Mucosa of rectum (tissue), 2 donors: ENCODE measurements around the gene ZNF107.
"Not testable (repeated sequence)": the region's sequence is repeated elsewhere in the genome, so short reads cannot be mapped to it uniquely, and the experiment has no call there.

Experiments
- H3K27ac ChIP-seq, 2 donors: one replicate each; pipeline ENCODE4 v1.7.0; 2013; ENCODE audit warnings: inconsistent platforms in 2 of 2, low read depth in 2 of 2, low read length in 2 of 2
- H3K27me3 ChIP-seq, 2 donors: one replicate each; pipeline ENCODE4 v1.7.0; 2013; ENCODE audit warnings: low read length in 2 of 2; ENCODE audit not compliant: control insufficient read depth in 2 of 2, insufficient read depth in 2 of 2
- H3K36me3 ChIP-seq, 2 donors: one replicate each; pipeline ENCODE4 v1.7.0; 2013; ENCODE audit warnings: low read length in 2 of 2; ENCODE audit not compliant: control insufficient read depth in 2 of 2, insufficient read depth in 2 of 2
- H3K4me1 ChIP-seq, 2 donors: one replicate each; pipeline ENCODE4 v1.7.0; 2013; ENCODE audit warnings: low read length in 2 of 2, mild to moderate bottlenecking in 1 of 2; ENCODE audit not compliant: control insufficient read depth in 2 of 2, insufficient read depth in 2 of 2
- H3K4me3 ChIP-seq, 2 donors: one replicate each; pipeline ENCODE4 v1.7.0; 2013; ENCODE audit warnings: low read length in 2 of 2
- H3K9ac ChIP-seq, 2 donors: one replicate each; pipeline ENCODE4 v1.7.0; 2013; ENCODE audit warnings: low read length in 2 of 2, low read depth in 1 of 2, mild to moderate bottlenecking in 1 of 2
- H3K9me3 ChIP-seq, 2 donors: one replicate each; pipeline ENCODE4 v1.7.0; 2013; ENCODE audit warnings: low read length in 2 of 2; ENCODE audit not compliant: control insufficient read depth in 2 of 2
- donor health status: healthy.
- donor health status: Normal muscosa, but diverticular disease.

ZNF107 gene

GRCh38 chr7:64672414-64672813 lies 6.5 kb downstream of the ZNF107 start:
- Histone ChIP-seq H3K9ac (no peak overlapping the region), H3K27me3 (no peaks in the 10 kb centered on the region), H3K4me3 (no peak overlapping the region), H3K4me1 (no peaks in the 10 kb centered on the region), H3K9me3 (peaks cover 0 to 4% of the 10 kb centered on the region in 2 donors), H3K36me3 (peaks cover 0 to 6% of the 10 kb centered on the region in 2 donors), H3K27ac (no peak overlapping the region)

- H3K27me3 ChIP-seq: no peaks in the 10 kb centered on the region
- H3K36me3 ChIP-seq: peaks cover 18 to 53% of the 10 kb centered on the region in 2 donors
- no peak overlapping the region for H3K9ac ChIP-seq
- no peak overlapping the region for H3K4me3 ChIP-seq
- H3K4me1 ChIP-seq: no peaks in the 10 kb centered on the region
- H3K9me3 ChIP-seq: peaks cover 0 to 10% of the 10 kb centered on the region in 2 donors
- no peak overlapping the region for H3K27ac ChIP-seq
These were observed 19.2 kb downstream of the ZNF107 start for GRCh38 chr7:64685091-64685490.

GRCh38 chr7:64685741-64686140 lies 19.8 kb downstream of the ZNF107 start:
- Histone ChIP-seq H3K4me3 (no peak overlapping the region), H3K4me1 (no peaks in the 10 kb centered on the region), H3K27ac (no peak overlapping the region), H3K9ac (no peak overlapping the region), H3K27me3 (no peaks in the 10 kb centered on the region), H3K36me3 (peaks cover 18 to 51% of the 10 kb centered on the region in 2 donors), H3K9me3 (peaks cover 0 to 10% of the 10 kb centered on the region in 2 donors)

- no peak overlapping the region for H3K9ac ChIP-seq
- H3K27ac ChIP-seq: no peak overlapping the region
- H3K36me3 ChIP-seq: peaks cover 18 to 45% of the 10 kb centered on the region in 2 donors
- H3K9me3 ChIP-seq: peaks cover 0 to 4% of the 10 kb centered on the region in 2 donors
- H3K27me3 ChIP-seq: no peaks in the 10 kb centered on the region
- H3K4me1 ChIP-seq: no peaks in the 10 kb centered on the region
- no peak overlapping the region for H3K4me3 ChIP-seq
These were observed 20.7 kb downstream of the ZNF107 start for GRCh38 chr7:64686493-64687184.

- Histone ChIP-seq H3K4me3 (no peak overlapping the region), H3K36me3 (peaks cover 17 to 48% of the 10 kb centered on the region in 2 donors), H3K9ac (no peak overlapping the region), H3K27ac (no peak overlapping the region), H3K4me1 (no peaks in the 10 kb centered on the region), H3K9me3 (peaks cover 0 to 4% of the 10 kb centered on the region in 2 donors), H3K27me3 (no peaks in the 10 kb centered on the region)
These were observed 21.3 kb downstream of the ZNF107 start for GRCh38 chr7:64687249-64687648.

GRCh38 chr7:64688988-64689387 lies 23.1 kb downstream of the ZNF107 start:
- H3K4me3 ChIP-seq: peak overlapping the region in 1 of 2 donors; percentile 7
- no peak overlapping the region for H3K9ac ChIP-seq
- no peaks in the 10 kb centered on the region for H3K4me1 ChIP-seq
- no peaks in the 10 kb centered on the region for H3K27me3 ChIP-seq
- no peak overlapping the region for H3K27ac ChIP-seq
- peaks cover 0 to 2% of the 10 kb centered on the region in 2 donors for H3K9me3 ChIP-seq
- peaks cover 17 to 32% of the 10 kb centered on the region in 2 donors for H3K36me3 ChIP-seq

- Histone ChIP-seq H3K9ac (no peak overlapping the region), H3K4me1 (no peaks in the 10 kb centered on the region), H3K4me3 (no peak overlapping the region), H3K27ac (no peak overlapping the region), H3K36me3 (peaks cover 3 to 20% of the 10 kb centered on the region in 2 donors), H3K27me3 (no peaks in the 10 kb centered on the region), H3K9me3 (peaks cover 0 to 2% of the 10 kb centered on the region in 2 donors)
These were observed 25.9 kb downstream of the ZNF107 start for GRCh38 chr7:64691831-64692230.

- H3K4me3 ChIP-seq, H3K9me3 ChIP-seq, H3K4me1 ChIP-seq, H3K27me3 ChIP-seq, H3K27ac ChIP-seq, H3K9ac ChIP-seq: not testable (repeated sequence)
- peaks cover 3 to 13% of the 10 kb centered on the region in 2 donors for H3K36me3 ChIP-seq
These were observed 31.9 kb downstream of the ZNF107 start for GRCh38 chr7:64697863-64698262.

GRCh38 chr7:64706625-64707292 lies 40.8 kb downstream of the ZNF107 start:
- Histone ChIP-seq H3K36me3 (peaks cover 0 to 12% of the 10 kb centered on the region in 2 donors), H3K4me1 (no peaks in the 10 kb centered on the region), H3K9ac (no peak overlapping the region), H3K27ac (no peak overlapping the region), H3K9me3 (peaks cover 38 to 41% of the 10 kb centered on the region in 2 donors), H3K4me3 (no peak overlapping the region), H3K27me3 (no peaks in the 10 kb centered on the region)

GRCh38 chr7:64717896-64718295 lies 52.0 kb downstream of the ZNF107 start:
- not testable (repeated sequence) for H3K27me3 ChIP-seq, H3K4me1 ChIP-seq, H3K27ac ChIP-seq, H3K36me3 ChIP-seq, H3K9ac ChIP-seq, H3K4me3 ChIP-seq
- peaks cover 2 to 10% of the 10 kb centered on the region in 2 donors for H3K9me3 ChIP-seq
